HCEC 1CT (cell line): ENCODE data around the gene RAB40A.
"Not testable (repeated sequence)": the region's sequence is repeated elsewhere in the genome, so short reads cannot be mapped to it uniquely, and the experiment has no call there.

Experiments used
- DNase-seq: peaks from one replicate; pipeline ENCODE4 v3.0.0-alpha.2; 2017

Gene RAB40A

DNA sequence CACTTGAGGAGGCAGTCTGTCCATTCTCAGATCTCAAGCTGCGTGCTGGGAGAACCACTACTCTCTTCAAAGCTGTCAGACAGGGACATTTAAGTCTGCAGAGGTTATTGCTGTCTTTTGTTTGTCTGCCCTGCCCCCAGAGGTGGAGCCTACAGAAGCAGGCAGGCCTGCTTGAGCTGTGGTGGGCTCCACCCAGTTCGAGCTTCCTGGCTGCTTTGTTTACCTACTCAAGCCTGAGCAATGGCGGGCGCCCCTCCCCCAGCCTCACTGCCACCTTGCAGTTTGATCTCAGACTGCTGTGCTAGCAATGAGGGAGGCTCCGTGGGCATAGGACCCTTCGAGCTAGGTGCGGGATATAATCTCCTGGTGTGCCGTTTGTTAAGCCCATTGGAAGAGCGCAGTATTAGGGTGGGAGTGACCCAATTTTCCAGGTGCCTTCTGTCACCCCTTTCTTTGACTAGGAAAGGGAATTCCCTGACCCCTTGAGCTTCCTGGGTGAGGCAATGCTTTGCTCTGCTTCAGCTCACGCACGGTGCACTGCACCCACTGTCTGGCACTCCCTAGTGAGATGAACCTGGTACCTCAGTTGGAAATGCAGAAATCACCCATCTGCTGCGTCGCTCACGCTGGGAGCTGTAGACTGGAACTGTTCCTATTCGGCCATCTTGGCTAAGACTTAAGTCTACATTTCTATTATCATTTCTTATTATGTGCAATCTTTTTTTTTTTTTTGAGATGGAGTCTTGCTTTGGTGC, 59.1 kb downstream of the RAB40A start:
- not testable (repeated sequence) for DNase-seq

- peak; percentile 95 for DNase-seq
Measured at GRCh38 chrX:103453655-103454054, 65.6 kb downstream of the RAB40A start.
